ENCODE results near the gene BHLHE40.

Gene BHLHE40

GRCh38 chr3:4985330-4986174 is 6.3 kb downstream of the BHLHE40 start:
- DNase-seq, result no peak

GRCh38 chr3:4986175-4986781 is 7.0 kb downstream of the BHLHE40 start:
- no peak for DNase-seq

- DNase-seq, result peak; percentile 91
Observed at GRCh38 chr3:4986782-4987537, 7.7 kb downstream of the BHLHE40 start.

GRCh38 chr3:4987538-4988296 is 8.5 kb downstream of the BHLHE40 start:
- no peak for DNase-seq

GRCh38 chr3:4988983-4989834 is 10.0 kb downstream of the BHLHE40 start:
- DNase-seq, result no peak

GRCh38 chr3:4990069-4990468 is 10.8 kb downstream of the BHLHE40 start:
- DNase-seq, result no peak

- DNase-seq, result no peak
Observed at GRCh38 chr3:4992118-4992517, 12.9 kb downstream of the BHLHE40 start.

- DNase-seq, result no peak
Observed at GRCh38 chr3:4993276-4994143, 14.3 kb downstream of the BHLHE40 start.

GRCh38 chr3:4994144-4994730 is 15.0 kb downstream of the BHLHE40 start:
- DNase-seq, result no peak

- no peak for DNase-seq
Observed at GRCh38 chr3:4994823-4995499, 15.7 kb downstream of the BHLHE40 start.

- no peak for DNase-seq
Observed at GRCh38 chr3:4995500-4996053, 16.3 kb downstream of the BHLHE40 start.

- no peak for DNase-seq
Observed at GRCh38 chr3:4996223-4996765, 17.1 kb downstream of the BHLHE40 start.

GRCh38 chr3:4996771-4997291 is 17.6 kb downstream of the BHLHE40 start:
- no peak for DNase-seq

GRCh38 chr3:4997946-4998345 is 18.7 kb downstream of the BHLHE40 start:
- no peak for DNase-seq

GRCh38 chr3:4999531-5000184 is 20.4 kb downstream of the BHLHE40 start:
- no peak for DNase-seq

GRCh38 chr3:5001135-5001534 is 21.9 kb downstream of the BHLHE40 start:
- DNase-seq, result no peak

GRCh38 chr3:5001805-5002173 is 22.6 kb downstream of the BHLHE40 start:
- DNase-seq, result no peak

- DNase-seq, result peak; percentile 85
Observed at GRCh38 chr3:5002174-5002870, 23.1 kb downstream of the BHLHE40 start.

All from CD4-positive, alpha-beta T cell treated with Interleukin-21 for 1 hour (primary cell).